Dermis microvascular lymphatic vessel endothelial cell (primary cell): ENCODE data around the gene HPSE. TPM values are rescaled to one million over a fixed set of nuclear protein-coding genes. Genes with fewer than 3 reads are reported as not detected.

Experiments used
- DNase-seq, 2 donors: peaks; one replicate each; pipeline versions ENCODE4 v3.0.0 to v3.0.0-alpha.2; 2010; ENCODE audit warnings: low read depth in 2 of 2
- total RNA-seq: library from RNA; depleted of rRNA; stranded (reverse); fragments of >200 nt; gene quantifications from 2 replicates; pipeline ENCODE4 v1.2.1, GENCODE V29; 2014

Gene HPSE
- 9.2 and 19.7 TPM in 2 replicates for total RNA-seq

DNA sequence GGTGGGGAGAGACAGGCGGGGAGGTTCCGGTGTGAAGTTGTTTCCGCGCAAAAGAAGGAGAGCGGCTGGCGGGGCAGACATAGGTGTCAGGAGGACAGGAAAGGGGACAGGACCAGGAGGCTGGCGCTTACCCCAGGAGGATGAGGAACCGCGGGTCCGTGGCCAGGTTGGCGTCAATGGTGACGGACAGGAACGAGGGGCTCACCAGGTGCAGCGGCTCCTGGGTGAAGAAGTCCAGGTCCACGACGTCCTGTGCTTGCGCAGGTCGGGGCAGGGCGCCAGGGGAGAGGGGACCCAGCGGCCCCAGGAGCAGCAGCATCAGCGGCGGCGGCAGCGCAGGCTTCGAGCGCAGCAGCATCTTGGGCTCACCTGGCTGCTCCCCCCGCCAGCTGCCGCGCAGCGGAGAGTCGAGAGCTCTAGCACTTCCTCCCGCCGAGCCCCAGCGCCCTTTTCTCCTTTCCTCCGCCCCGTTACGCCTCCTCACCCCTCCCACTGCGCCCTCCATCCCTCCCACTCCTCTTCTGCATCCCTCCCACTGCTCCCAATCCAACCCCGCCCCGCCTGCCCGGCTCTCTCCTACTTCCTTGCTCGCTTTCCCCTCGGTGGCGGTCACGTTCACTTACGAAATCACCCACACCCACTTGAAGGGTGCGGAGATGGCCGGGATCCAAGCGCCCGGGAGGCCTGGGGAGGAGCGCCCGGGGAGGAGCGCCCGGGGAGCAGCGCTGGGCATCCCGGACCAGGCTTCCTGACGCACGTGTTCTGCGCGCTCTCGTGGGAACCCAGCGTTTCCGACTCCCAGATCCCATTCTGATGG, at the start of gene HPSE:
TSS of gene HPSE (minus strand) at position 424 of the 817 bp plus-strand sequence. CDS start at position 358, 66 bp downstream.
- DNase-seq: peak in 1 of 2 donors; percentile 58

DNA sequence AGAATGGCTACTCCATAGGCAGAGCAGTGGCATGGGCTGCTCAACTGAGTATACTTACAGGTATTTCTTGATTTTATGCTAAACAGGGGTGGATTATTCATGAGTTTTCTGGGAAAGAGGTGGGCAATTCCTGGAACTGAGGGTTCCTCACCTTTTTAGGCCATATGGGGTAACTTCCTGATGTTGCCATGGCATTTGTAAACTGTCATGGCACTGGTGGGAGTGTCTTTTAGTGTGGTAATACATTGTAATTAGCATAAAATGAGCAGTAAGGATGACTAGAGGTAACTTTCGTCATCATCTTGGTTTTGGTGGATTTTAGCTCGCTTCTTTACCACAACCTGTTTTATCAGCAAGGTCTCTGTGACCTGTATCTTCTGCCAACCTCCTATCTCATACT, 48.2 kb upstream of the HPSE start:
- DNase-seq: no peak

DNA sequence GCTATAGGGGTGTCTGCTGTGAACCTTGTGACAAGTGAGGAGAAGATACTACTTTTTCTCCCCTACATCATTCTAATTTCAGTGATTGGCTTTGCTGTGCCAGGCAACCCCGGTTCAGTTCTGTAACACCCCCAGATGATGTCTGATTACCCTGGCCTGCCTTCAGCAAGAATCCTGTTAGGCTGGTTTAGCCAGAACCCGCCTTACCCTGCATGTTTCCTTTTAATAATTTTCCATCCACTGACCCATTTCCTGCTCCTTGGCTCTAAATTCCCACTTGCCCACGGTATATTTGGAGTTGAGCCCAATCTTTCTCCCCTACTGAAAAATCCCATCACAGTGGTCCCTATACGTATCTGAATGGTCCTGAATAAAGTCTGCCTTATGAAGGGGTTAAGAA, 46.5 kb upstream of the HPSE start:
- no peak for DNase-seq

DNA sequence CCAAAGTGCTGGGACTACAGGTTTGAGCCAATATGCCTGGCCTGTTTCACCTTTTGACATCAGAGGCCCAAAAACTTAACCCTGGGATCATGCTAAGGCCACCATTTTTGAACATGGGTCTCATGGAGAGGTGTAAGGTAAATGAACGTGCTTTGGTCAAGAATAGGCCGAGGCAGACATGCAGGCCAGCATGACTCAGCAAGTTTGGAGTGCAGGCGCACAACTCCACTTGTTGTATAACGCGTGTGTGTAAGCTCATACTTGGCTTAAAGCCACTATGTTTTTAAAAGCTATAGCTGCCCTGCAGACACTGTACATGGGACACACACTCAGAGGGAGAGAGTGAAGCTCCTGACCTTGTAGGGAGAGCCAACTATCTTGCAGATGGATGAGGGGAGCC, 43.8 kb upstream of the HPSE start:
- DNase-seq: no peak

DNA sequence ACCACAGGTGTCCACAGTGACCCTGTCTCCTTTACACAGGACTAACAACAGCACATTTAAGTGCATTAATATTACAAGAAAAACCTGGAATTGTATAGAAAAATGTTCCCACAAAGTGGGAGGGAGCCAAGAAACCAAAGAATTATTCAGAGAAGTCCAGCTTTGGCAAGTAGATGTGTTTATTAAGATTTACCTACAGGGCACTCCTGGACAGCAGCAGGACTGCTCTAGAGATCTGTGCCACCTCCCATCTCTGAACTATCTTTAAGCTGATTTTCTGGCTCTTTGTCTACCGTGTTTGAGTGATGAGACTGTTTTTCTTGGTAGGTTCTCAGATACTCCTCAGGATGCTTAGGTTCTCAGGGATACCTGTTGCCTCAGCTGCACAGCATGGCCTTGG, 38.3 kb upstream of the HPSE start:
- DNase-seq: no peak

DNA sequence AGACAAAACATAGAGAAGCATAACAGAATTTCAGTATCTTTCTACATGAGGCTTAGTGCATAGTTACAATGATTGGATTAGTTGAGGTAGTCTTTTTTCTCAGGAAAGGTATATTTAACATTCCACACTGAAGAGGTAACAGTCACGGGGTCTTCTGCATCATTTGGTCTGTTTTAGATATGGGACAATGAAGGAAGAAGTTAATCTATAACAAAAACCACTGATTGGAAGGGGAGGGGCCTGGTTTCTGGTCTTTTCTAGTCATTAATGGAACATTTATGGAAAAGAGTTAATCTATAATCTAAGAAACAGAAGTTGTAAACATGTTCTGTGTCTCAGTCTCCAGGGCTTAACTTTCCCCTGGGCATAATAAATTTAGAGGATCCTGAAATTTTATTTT, 37.3 kb upstream of the HPSE start:
- no peak for DNase-seq

DNA sequence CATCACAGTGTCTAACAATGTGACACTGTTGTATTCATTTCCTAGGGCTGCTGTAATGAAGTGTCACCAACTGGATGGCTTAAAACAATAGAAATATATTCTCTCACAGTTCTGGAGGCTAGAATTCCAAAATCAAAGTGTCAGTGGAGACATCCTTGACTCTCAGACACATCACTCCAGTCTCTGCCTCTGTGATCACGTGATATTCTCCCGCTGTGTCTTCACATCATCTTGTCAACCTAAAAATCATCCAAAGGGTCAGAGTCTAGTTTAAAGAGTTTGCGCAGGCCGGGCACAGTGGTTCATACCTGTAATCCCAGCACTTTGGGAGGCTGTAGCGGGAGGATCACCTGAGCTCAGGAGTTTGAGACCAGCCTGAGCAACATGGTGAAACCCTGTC, 36.6 kb upstream of the HPSE start:
- DNase-seq: no peak

DNA sequence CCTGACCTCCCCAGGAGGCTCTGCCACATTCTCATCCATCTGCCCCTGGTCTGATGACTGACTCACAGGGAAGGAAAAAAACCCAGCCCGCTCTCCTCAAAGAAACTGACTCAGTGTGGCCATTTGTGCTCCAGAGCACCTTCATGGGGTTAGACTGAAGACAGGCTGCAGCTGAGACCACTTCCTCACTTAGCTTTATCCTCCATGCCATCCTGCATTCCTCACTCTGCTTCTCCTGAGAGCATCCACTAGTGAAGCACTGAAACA, 35.9 kb upstream of the HPSE start:
- no peak for DNase-seq

DNA sequence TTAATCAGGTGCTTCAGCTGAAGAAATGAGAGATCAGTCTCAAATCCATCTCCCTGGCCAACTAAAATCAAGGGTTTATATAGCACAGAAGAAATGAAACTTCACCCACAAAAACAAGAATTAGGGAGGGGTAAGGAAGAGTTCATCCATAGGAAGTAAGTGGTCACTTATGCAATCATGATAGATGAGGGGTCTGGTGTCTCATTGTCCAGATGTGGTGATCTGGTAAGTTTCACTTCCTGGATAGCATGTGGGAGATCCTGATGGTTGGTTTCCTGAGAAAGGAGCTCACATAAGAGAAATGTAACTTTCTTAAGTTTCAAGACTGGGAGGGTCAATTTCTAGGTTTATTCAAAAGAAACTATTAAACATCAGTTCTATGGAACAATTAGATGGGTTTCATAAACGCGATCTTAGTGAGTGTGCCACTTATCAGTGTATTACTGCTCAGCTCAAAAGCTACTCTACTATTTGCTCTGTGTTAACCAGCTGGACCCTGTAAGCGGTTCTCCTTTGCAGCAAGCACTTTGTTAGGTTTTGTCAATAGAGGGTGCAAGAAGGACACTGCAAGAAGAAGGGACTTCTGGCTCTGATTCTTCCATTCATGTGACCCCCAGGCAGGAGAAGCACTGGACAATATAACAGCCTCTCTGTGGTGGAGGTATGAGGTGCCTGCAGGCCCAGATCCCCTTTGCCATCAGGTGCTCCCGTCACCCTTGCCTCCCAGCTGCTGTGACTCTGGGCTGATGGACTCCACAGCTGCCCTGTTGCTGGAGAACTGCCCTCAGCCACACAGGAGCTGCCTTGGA, 35.4 kb upstream of the HPSE start:
- no peak for DNase-seq

DNA sequence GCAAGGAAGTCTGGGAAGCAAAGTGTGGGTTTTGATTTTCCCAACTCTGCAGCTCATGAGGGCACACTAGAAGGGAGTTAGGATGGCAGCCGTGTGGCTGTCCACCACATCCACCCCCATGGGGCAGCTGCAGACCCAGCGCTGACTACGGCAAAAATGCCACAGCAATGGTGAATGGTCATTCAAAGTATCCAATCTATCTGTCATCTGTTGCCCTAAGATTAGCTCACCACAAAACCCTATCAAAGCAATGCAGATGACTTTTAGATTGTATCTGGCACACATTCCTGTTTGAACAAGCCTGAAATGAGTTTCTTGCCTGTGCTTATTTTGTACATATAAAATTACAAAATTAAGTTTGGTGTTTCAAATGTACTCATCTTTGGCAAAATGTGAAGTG, 29.7 kb upstream of the HPSE start:
- no peak for DNase-seq

DNA sequence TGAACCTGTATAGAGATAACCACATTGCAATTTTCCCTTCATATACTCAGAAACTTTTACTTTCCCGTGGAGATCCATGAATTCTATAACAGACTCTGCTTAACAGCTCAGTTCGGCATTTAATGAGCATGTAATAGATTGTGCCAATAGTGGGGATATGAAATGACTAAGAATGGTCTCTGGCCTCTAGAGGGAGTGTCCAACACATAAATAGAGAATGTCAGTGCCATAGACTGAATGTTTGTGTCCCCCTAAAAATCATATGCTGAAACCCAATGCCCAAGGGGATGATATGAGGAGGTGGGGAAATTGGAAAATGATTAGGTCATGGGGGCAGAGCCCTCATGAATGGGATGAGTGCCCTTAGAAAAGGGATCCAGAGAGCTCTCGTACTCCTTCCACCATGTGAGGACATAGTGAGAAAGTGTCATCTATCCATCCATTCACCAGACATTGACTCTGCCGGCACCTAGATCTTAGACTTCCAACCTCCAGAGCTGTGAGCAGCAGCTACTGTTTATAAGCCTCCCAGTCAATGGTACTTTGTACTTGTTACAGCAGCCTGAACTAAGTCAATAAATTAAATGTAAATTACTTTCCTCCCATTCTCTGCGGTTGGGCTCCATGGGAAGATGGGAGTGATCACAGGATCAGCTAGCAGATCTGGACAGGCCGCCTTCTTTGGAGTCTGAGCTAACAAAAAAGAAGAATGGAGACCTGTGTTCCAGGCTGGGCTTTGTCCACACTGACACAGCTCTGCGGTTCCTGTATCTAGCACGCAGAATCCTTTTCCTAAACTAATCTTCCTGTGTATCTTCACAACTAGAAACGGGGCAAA, 28.1 kb upstream of the HPSE start:
- DNase-seq: peak; percentile 29 to 61

DNA sequence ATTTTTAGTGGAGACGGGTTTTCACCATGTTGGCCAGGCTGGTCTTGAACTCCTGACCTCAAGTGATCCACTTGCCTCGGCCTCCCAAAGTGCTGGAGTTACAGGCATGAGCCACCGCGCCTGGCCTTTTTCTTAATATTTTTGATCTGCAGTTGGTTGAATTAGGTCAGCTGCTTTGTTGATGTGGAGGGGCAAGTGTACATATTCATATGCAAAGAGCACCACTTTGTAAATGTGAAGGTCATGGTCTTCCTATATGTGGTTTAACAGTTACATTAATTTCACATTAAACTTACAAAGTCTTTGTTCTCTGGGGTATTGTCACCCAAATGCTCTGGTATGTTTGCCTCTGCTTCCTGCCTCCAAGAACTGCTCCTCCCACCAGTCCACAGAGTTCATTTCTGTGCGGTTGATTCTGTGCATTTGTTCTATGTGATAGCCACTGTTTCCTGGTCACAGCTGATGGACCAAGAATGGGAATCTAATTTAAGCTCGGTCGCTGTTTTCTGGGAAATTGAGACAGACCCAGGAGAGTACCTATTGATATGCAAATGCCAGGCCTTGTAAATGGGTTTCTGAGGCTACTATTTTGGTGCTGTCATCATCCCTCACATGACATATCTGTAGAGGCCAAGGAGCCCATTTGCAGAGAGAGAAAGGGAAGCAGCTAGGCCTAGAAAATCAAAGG, 26.9 kb upstream of the HPSE start:
- DNase-seq: no peak

DNA sequence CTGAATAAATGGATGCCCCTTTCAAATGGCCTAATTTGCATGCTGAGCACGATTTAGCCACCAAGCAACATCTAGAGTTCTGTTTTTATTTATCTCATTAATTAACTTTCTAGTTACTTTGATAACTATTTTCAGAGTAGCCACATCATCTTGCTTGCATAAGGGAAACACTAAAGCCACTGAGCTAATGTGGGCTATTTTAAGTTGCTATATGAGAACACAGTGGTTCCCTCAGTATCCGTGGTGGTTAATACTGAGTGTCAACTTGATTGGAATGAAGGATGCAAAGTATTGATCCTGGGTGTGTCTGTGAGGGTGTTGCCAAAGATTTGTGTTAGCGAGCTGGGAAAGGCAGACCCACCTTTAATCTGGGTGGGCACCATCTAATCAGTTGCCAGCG, 25.4 kb upstream of the HPSE start:
- DNase-seq: no peak

DNA sequence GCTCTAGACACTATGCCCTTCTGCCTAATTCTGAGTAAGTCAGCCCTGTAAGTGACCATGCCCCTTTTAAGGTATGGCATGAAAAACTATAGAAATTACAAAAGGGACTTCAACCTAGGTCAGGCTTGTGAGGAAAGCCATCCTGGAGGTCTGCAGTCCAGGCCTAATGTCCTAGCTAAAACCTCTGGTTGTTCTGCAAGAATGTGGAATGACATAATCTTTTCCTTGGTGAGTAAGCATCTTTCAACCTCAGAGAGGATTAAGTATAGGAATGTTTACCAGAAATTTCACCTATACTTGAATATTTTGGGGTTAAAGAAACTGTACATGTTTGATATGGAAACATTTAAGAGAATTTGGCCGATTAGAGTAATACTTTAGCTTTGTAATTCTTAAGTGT, 23.8 kb upstream of the HPSE start:
- DNase-seq: peak in 1 of 2 donors; percentile 33

DNA sequence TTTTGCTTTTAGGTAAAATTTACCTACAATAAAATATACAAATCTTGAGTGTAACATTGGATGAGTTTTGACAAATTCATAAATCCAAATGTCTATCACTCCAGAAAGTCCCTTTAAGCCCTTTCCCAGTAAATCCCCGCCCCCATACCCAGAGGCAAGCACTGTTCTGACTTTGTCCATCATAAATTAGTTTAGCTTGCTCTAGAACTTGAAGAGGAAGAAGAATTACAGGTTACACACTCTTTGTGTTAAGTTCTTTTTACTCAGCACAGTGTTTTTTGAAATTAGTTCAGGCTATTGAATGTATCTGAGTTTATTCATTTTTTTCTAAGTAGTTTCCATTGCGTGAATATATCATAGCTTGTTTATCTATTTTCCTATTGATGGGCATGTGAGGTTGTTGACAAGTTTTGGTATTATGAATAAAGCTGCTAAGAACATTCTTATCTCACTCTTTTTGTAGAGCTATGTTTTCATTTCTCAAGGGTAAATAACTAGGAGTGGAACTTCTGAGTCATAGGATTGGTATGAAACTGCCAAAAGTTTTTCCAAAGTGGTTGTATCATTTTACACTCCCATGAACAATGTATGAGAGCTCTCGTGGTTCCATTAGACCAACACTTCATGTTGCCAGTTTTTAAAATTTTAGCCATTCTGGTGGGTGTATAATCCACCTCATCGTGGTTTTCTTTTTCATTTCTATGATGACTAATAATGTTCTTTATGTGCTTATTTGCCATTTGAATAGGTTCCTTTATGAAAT, 22.4 kb upstream of the HPSE start:
- peak; percentile 72 to 90 for DNase-seq

DNA sequence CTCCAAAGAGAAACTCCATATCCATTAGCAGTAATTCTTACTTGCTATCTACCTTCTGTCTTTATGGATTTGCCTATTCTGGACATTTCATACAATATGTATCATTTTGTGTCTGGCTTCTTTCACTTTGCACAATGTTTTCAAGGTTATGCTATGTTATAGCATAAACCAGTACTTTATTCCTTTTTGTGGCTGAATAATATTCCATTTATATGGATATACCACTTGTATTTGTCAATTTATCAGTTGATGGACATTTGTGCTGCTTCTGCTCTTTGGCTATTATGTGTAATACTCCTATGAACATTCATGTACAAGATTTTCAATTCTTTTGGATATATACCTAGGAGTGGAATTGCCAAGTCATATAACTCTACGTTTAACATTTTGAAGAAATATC, 18.9 kb upstream of the HPSE start:
- no peak for DNase-seq

DNA sequence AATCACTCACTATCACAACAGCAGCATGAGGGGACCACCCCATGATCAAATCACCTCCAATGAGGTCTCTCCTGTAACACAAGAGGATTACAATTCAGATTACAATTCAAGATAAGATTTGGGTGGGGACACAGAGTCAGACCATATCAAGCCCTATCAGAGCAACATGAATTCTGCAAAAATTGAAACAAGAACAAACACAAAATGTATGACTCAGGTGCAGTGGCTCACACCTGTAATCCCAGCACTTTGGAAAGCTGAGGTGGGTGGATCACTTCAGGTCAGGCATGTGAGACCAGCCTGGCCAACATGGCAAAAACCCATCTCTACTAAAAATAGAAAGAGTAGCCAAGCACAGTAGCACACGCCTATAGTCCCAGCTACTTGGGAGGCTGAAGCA, 13.4 kb upstream of the HPSE start:
- DNase-seq: no peak

DNA sequence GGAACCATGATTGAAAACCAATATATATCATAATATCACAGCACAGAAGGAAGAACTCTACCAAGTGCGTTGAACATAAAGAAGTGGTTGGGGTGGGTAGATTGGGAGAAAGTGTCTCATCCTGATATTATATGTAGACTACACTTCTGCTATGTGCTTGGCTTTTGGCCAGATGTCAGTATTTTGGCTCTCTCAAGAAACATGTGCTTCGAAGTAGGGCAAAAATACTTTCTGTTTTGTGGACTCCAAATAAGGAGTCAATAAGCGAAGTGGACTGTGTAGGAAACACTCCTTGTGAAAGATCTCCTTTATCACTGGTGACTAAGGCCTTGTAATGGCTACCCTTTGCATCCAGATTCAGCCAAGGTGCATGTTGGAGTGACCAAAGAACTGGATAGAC, 7.8 kb upstream of the HPSE start:
- no peak for DNase-seq

DNA sequence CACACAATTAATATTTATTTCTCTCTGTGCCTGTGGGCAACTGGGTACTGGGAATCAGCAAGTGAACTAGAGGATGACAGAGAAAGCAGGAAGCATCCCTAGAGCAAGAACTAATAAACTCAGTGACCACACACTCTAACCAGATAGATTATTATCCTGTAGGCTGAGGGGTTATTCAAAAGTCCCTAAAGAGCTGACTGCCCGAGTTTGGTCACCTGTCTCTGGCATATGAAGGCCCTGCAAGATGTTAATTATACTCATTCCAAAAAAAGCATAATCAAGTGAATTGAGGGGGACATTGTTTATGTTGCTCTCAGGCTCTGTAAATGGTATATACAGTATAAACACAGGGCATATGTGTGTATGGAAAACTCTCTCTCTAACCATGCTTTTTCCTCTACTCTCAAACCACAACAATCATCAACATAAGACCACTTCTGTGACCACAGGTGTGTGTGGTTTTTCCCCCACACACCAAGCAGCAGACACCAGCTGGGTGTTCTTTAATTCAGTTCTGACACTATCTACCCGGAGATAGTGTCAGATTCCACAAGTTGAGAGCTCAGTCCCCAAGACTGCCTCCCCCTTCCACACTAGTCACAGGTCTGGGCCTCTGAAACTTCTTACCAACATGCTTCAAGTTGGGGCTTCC, 6.2 kb upstream of the HPSE start:
- DNase-seq: no peak

DNA sequence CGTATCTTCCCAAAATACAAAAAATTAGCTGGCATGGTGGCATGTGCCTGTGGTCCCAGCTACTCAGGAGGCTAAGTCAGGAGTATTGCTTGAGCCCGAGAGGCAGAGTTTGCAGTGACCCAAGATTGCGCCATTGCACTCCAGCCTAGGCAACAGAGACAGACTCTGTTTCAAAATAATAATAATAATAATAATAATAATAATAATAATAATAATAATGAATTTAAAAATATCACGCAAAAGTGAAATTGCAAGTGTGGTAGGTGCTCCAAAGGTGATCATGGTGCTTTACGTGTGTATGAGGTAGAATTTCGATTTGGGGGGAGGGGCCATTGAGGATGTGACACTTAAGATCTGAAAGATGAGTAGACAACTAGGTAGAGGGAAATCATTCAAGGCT, 4.9 kb upstream of the HPSE start:
- DNase-seq: no peak
